HepG2 (cell line): Measurements from ENCODE around the gene TMX2. TPM values are rescaled to one million over a fixed set of nuclear protein-coding genes. Genes with fewer than 3 reads are reported as not detected.

ENCODE experiments used
- ASH2L ChIP-seq: fragments of 300-600, 200-600 bp; sonication (generic); IDR thresholded peaks from 2 replicates; pipeline ENCODE4 v1.7.0; 2017; ENCODE audit warnings: low read depth, mild to moderate bottlenecking, moderate library complexity, mixed read lengths, low read length; ENCODE audit not compliant: insufficient read length
- FOXO1 ChIP-seq: sonication (generic); formaldehyde crosslinking; IDR thresholded peaks from 2 replicates; pipeline ENCODE4 v1.4.0; 2020; ENCODE audit warnings: missing genetic modification reagents
- JARID2 ChIP-seq: sonication (generic); formaldehyde crosslinking; IDR thresholded peaks from 2 replicates; pipeline ENCODE4 v1.8.1; 2023; ENCODE audit warnings: missing genetic modification reagents, inconsistent platforms; ENCODE audit not compliant: insufficient replicate concordance
- KLF16 ChIP-seq, 2 experiments: sonication (generic) in 1 of 2; formaldehyde crosslinking in 1 of 2; IDR thresholded peaks; 2 replicates each; pipeline versions ENCODE4 v1.6.1 to v1.8.0; 2016 to 2023; ENCODE audit warnings: missing genetic modification reagents in 2 of 2, missing compliant biosample characterization in 1 of 2
- NFE2L1 ChIP-seq: sonication (generic); formaldehyde crosslinking; IDR thresholded peaks from 2 replicates; pipeline ENCODE4 v1.4.0; 2020; ENCODE audit warnings: missing genetic modification reagents, mild to moderate bottlenecking, borderline replicate concordance
- NFKBIZ ChIP-seq: IDR thresholded peaks from 2 replicates; pipeline ENCODE4 v1.6.1; 2018; ENCODE audit warnings: missing genetic modification reagents, missing compliant biosample characterization
- RBFOX2 ChIP-seq: fragments of 200-400 bp; formaldehyde crosslinking; IDR thresholded peaks from 2 replicates; pipeline ENCODE4 v1.6.1; 2017; ENCODE audit warnings: low read depth, mild to moderate bottlenecking, low read length
- RBM39 ChIP-seq: fragments of 200-400 bp; formaldehyde crosslinking; IDR thresholded peaks from one replicate; pipeline ENCODE4 v1.6.1; 2018; ENCODE audit warnings: antibody characterized with exemption, mild to moderate bottlenecking, low read depth, low read length; ENCODE audit not compliant: poor library complexity, severe bottlenecking
- RNF2 ChIP-seq: fragments of 450-650 bp; conservative IDR thresholded peaks from 2 replicates; pipeline ENCODE4 v1.6.1; 2016; ENCODE audit warnings: low read depth
- SOX13 ChIP-seq, 3 experiments: fragments of 450-650 bp in 1 of 3; sonication (generic) in 1 of 3; formaldehyde crosslinking in 1 of 3; IDR thresholded peaks in 2 of 3; conservative IDR thresholded peaks in 1 of 3; 2 replicates each; pipeline versions ENCODE4 v1.5.0 to v1.6.1; 2016 to 2020; ENCODE audit warnings: antibody characterized with exemption in 1 of 3, mild to moderate bottlenecking in 1 of 3, missing compliant biosample characterization in 1 of 3, missing genetic modification reagents in 1 of 3, moderate library complexity in 1 of 3
- SP1 ChIP-seq, 2 experiments: fragments of 450-650 bp in 1 of 2; sonication (generic) in 1 of 2; formaldehyde crosslinking in 1 of 2; IDR thresholded peaks; 2 replicates each; pipeline versions ENCODE4 v1.4.0 to v1.6.1; 2016 to 2020; ENCODE audit warnings: missing genetic modification reagents in 1 of 2
- SP140L ChIP-seq: sonication (generic); formaldehyde crosslinking; IDR thresholded peaks from 2 replicates; pipeline ENCODE4 v1.4.0; 2020; ENCODE audit warnings: missing genetic modification reagents, borderline replicate concordance
- ZNF292 ChIP-seq: sonication (generic); formaldehyde crosslinking; IDR thresholded peaks from 2 replicates; pipeline ENCODE4 v1.8.1; 2022; ENCODE audit warnings: mild to moderate bottlenecking, low read depth, missing genetic modification reagents, borderline replicate concordance
- ZNF460 ChIP-seq: sonication (generic); formaldehyde crosslinking; IDR thresholded peaks from 2 replicates; pipeline ENCODE4 v1.5.1; 2020; ENCODE audit warnings: missing genetic modification reagents, mild to moderate bottlenecking, borderline replicate concordance
- ZNF891 ChIP-seq: sonication (generic); formaldehyde crosslinking; IDR thresholded peaks from 2 replicates; pipeline ENCODE4 v1.5.0; 2020; ENCODE audit warnings: mild to moderate bottlenecking, missing genetic modification reagents
- polyA plus RNA-seq, 8 experiments: library from polyadenylated mRNA; depleted of rRNA in 3 of 8; stranded (reverse) in 7 of 8; unstranded in 1 of 8; fragments of >200 nt; fragmentation: Illumina TruSeq in 4 of 8; extraction: Trizol in 4 of 8; gene quantifications; 2 replicates each; pipeline versions ENCODE4 v1.2.1 to v1.2.3, GENCODE V29; 2011 to 2016; ENCODE audit warnings: low read depth in 4 of 8, missing spikeins in 1 of 8, mixed read lengths in 1 of 8; ENCODE audit not compliant: insufficient read depth in 1 of 8
- total RNA-seq, 5 experiments: library from RNA; depleted of rRNA; stranded (reverse); fragments of >200 nt; fragmentation: Illumina TruSeq; extraction: Trizol; gene quantifications; 2 replicates each; pipeline ENCODE4 v1.2.3, GENCODE V29; 2016; ENCODE audit warnings: low read depth in 1 of 5
- TF ChIP-seq, protein P1 (sequence below): sonication (generic); formaldehyde crosslinking; IDR thresholded peaks from 2 replicates; pipeline ENCODE4 v1.8.0; 2022; ENCODE audit warnings: mild to moderate bottlenecking, missing genetic modification reagents, moderate library complexity
- TF ChIP-seq, protein P2 (sequence below): sonication (generic); formaldehyde crosslinking; IDR thresholded peaks from 2 replicates; pipeline ENCODE4 v1.5.1; 2020; ENCODE audit warnings: mild to moderate bottlenecking, missing genetic modification reagents, moderate library complexity
- TF ChIP-seq, protein P3 (sequence below): sonication (generic); formaldehyde crosslinking; IDR thresholded peaks from 2 replicates; pipeline ENCODE4 v1.8.0; 2022; ENCODE audit warnings: missing genetic modification reagents, mild to moderate bottlenecking, inconsistent platforms, borderline replicate concordance
- TF ChIP-seq, protein P4 (sequence below): sonication (generic); formaldehyde crosslinking; IDR thresholded peaks from 2 replicates; pipeline ENCODE4 v1.5.0; 2020; ENCODE audit warnings: missing genetic modification reagents

TMX2 gene
- total and polyA plus RNA-seq, 2 of the 13 experiments (the other 11 are each of a cell fraction or from before 2014, with no cell fraction given) = 84.5 to 129 TPM

DNA sequence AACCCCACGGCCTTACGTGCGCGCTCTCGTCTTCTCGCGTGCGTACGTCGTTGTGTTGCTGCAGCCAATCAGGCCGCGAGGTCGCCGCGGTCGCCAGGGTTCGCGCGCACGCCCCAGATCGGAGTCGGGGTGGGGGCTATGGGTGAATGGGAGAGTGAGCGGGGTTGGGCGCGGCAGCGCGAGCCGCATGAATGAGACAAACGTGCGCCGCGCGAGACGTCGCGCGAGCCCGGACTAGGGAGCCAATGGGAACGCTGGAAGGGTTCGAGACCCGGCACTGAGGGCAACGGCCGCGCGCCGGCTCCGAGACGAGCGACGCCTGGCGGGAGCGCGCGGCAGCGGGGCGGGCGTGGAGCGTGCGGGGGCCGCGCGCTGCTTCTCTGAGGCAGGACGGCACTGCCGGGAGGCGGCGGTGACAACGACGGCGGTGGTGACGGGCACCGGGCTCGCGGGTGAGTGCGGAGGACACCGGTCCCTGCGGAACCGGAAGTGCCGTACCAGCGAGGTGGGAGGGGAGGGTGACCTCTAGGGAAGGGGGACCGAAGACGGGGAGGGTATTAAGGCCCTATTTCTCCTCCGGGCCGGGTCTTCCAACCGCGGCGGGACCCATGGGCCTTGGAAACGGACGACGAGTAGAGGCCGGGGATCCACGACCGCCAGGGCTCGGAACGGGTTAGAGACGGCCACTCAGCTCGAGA lies 44.5 kb upstream of the TMX2 start, which contains the start of gene ZDHHC5 (continued):
- TF ChIP-seq ASH2L (peak; percentile 52), ZNF460 (CRISPR knock-in tag) (no peak), RBM39 (no peak), RNF2 (peak; percentile 73; the same call in 1 of the 2 replicates), RBFOX2 (peak; percentile 98), ZNF891 (0 out of 2 replicates have a peak, but pooled peaks have one; percentile 37), NFKBIZ (CRISPR knock-in tag) (no peak; the same call in 1 of the 2 replicates), ZNF292 (CRISPR knock-in tag) (no peak), SP1 (IDR thresholded peaks at IDR 0.05) (no peak), SP1 (CRISPR knock-in tag; IDR thresholded peaks at IDR 0.05) (no peak), SOX13 (IDR thresholded peaks at IDR 0.05) (no peak), SOX13 (CRISPR knock-in tag; conservative IDR thresholded peaks at IDR 0.05 in 1 of 2, IDR thresholded peaks at IDR 0.05 in 1 of 2) (peak in 1 of 2 experiments; percentile 33; a peak in 1 of 4 replicates), JARID2 (CRISPR knock-in tag) (no peak), SP140L (CRISPR knock-in tag) (no peak), NFE2L1 (CRISPR knock-in tag) (no peak), FOXO1 (CRISPR knock-in tag) (0 out of 2 replicates have a peak, but pooled peaks have one; percentile 4), KLF16 (CRISPR knock-in tag; IDR thresholded peaks at IDR 0.05) (peak in 1 of 2 experiments; percentile 66; a peak in 2 of 4 replicates)
- TF ChIP-seq, protein P1, sequence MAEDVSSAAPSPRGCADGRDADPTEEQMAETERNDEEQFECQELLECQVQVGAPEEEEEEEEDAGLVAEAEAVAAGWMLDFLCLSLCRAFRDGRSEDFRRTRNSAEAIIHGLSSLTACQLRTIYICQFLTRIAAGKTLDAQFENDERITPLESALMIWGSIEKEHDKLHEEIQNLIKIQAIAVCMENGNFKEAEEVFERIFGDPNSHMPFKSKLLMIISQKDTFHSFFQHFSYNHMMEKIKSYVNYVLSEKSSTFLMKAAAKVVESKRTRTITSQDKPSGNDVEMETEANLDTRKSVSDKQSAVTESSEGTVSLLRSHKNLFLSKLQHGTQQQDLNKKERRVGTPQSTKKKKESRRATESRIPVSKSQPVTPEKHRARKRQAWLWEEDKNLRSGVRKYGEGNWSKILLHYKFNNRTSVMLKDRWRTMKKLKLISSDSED (CRISPR knock-in tag) = no peak
- TF ChIP-seq, protein P2, sequence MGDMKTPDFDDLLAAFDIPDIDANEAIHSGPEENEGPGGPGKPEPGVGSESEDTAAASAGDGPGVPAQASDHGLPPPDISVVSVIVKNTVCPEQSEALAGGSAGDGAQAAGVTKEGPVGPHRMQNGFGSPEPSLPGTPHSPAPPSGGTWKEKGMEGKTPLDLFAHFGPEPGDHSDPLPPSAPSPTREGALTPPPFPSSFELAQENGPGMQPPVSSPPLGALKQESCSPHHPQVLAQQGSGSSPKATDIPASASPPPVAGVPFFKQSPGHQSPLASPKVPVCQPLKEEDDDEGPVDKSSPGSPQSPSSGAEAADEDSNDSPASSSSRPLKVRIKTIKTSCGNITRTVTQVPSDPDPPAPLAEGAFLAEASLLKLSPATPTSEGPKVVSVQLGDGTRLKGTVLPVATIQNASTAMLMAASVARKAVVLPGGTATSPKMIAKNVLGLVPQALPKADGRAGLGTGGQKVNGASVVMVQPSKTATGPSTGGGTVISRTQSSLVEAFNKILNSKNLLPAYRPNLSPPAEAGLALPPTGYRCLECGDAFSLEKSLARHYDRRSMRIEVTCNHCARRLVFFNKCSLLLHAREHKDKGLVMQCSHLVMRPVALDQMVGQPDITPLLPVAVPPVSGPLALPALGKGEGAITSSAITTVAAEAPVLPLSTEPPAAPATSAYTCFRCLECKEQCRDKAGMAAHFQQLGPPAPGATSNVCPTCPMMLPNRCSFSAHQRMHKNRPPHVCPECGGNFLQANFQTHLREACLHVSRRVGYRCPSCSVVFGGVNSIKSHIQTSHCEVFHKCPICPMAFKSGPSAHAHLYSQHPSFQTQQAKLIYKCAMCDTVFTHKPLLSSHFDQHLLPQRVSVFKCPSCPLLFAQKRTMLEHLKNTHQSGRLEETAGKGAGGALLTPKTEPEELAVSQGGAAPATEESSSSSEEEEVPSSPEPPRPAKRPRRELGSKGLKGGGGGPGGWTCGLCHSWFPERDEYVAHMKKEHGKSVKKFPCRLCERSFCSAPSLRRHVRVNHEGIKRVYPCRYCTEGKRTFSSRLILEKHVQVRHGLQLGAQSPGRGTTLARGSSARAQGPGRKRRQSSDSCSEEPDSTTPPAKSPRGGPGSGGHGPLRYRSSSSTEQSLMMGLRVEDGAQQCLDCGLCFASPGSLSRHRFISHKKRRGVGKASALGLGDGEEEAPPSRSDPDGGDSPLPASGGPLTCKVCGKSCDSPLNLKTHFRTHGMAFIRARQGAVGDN (CRISPR knock-in tag) = peak; percentile 73
- TF ChIP-seq, protein P3, sequence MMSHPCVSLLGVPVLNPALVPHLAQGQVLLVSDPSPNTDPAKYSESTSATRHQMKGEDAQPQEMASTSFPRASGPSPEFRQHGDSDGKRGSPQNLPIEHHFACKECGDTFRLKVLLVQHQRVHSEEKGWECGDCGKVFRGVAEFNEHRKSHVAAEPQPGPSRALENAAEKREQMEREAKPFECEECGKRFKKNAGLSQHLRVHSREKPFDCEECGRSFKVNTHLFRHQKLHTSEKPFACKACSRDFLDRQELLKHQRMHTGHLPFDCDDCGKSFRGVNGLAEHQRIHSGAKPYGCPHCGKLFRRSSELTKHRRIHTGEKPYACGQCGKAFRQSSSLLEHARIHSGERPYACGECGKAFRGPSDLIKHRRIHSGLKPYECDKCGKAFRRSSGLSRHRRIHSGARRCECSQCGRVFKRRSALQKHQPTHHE = 0 out of 2 replicates have a peak, but pooled peaks have one; percentile 22
- TF ChIP-seq, protein P4, sequence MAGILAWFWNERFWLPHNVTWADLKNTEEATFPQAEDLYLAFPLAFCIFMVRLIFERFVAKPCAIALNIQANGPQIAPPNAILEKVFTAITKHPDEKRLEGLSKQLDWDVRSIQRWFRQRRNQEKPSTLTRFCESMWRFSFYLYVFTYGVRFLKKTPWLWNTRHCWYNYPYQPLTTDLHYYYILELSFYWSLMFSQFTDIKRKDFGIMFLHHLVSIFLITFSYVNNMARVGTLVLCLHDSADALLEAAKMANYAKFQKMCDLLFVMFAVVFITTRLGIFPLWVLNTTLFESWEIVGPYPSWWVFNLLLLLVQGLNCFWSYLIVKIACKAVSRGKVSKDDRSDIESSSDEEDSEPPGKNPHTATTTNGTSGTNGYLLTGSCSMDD = no peak
